ENCODE measurements around the gene ST3GAL3.
"Not testable (repeated sequence)": the region's sequence is repeated elsewhere in the genome, so short reads cannot be mapped to it uniquely, and the experiment has no call there.

ST3GAL3 gene

GRCh38 chr1:43711049-43711448, 3.7 kb downstream of the ST3GAL3 start:
- no peak overlapping the region for H3K4me3 ChIP-seq (ENCODE audit: low read length)
- no peak for TF ChIP-seq CTCF (IDR thresholded peaks at IDR 0.05; ENCODE audit: insufficient read depth, low read depth, low read length, missing control alignments)
- DNase-seq (ENCODE audit: low read depth): peak; percentile 91

GRCh38 chr1:43711524-43712386, 4.4 kb downstream of the ST3GAL3 start:
- peak; percentile 87 for DNase-seq (ENCODE audit: low read depth)
- H3K4me3 ChIP-seq (ENCODE audit: low read length): no peak overlapping the region
- TF ChIP-seq CTCF (IDR thresholded peaks at IDR 0.05; ENCODE audit: insufficient read depth, low read depth, low read length, missing control alignments): no peak

GRCh38 chr1:43716559-43717281, 9.4 kb downstream of the ST3GAL3 start:
- DNase-seq (ENCODE audit: low read depth): no peak
- no peak overlapping the region for H3K4me3 ChIP-seq (ENCODE audit: low read length)
- TF ChIP-seq CTCF (IDR thresholded peaks at IDR 0.05; ENCODE audit: insufficient read depth, low read depth, low read length, missing control alignments): no peak

- H3K4me3 ChIP-seq (ENCODE audit: low read length): no peak overlapping the region
- no peak for DNase-seq (ENCODE audit: low read depth)
- no peak for TF ChIP-seq CTCF (IDR thresholded peaks at IDR 0.05; ENCODE audit: insufficient read depth, low read depth, low read length, missing control alignments)
These were observed 11.7 kb downstream of the ST3GAL3 start for GRCh38 chr1:43719063-43719462.

- not testable (repeated sequence) for H3K4me3 ChIP-seq (ENCODE audit: low read length); DNase-seq (ENCODE audit: low read depth)
These were observed 12.5 kb downstream of the ST3GAL3 start for GRCh38 chr1:43719670-43720419.

- no peak for TF ChIP-seq CTCF (IDR thresholded peaks at IDR 0.05; ENCODE audit: insufficient read depth, low read depth, low read length, missing control alignments)
- no peak for DNase-seq (ENCODE audit: low read depth)
- H3K4me3 ChIP-seq (ENCODE audit: low read length): no peak overlapping the region
These were observed 15.5 kb downstream of the ST3GAL3 start for GRCh38 chr1:43722810-43723209.

Measured in epithelial cell of esophagus (primary cell).